Eye (tissue), 1 donor: ENCODE measurements around the gene MIOS.
"Not testable (repeated sequence)": the region's sequence is repeated elsewhere in the genome, so short reads cannot be mapped to it uniquely, and the experiment has no call there.

ENCODE experiments used
- DNase-seq: peaks from one replicate; pipeline ENCODE4 v3.0.0-alpha.2; 2015

The MIOS gene

GRCh38 chr7:7651479-7651878 lies 84.8 kb downstream of the MIOS start:
- no peak for DNase-seq

GRCh38 chr7:7652798-7653540 lies 86.3 kb downstream of the MIOS start:
- no peak for DNase-seq

- peak; percentile 34 for DNase-seq
Observed at GRCh38 chr7:7653593-7654187, 87.0 kb downstream of the MIOS start.

GRCh38 chr7:7654964-7655715 lies 88.5 kb downstream of the MIOS start:
- DNase-seq: no peak

GRCh38 chr7:7656459-7656858 lies 89.8 kb downstream of the MIOS start:
- DNase-seq: not testable (repeated sequence)
